ENCODE data around the gene NCL.

DNA sequence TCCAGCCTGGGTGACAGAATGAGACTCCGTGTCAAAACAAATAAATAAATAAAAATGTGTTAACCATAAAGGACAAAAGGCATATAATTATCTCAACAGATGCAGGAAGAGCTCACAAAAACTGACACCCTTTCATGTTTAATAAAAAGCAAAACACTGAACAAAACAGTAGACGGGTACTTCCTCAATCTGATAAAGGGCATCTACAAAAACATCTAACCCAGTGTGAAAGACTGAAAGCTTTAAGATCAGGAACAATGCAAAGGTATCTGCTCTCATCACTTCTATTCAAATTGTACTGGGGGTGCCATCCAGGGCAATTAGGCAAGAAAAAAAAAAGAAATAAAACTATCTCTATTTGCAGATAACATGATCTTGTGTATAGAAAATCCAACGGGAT lies 11.7 kb upstream of the NCL start:
- TF ChIP-seq, protein P1, sequence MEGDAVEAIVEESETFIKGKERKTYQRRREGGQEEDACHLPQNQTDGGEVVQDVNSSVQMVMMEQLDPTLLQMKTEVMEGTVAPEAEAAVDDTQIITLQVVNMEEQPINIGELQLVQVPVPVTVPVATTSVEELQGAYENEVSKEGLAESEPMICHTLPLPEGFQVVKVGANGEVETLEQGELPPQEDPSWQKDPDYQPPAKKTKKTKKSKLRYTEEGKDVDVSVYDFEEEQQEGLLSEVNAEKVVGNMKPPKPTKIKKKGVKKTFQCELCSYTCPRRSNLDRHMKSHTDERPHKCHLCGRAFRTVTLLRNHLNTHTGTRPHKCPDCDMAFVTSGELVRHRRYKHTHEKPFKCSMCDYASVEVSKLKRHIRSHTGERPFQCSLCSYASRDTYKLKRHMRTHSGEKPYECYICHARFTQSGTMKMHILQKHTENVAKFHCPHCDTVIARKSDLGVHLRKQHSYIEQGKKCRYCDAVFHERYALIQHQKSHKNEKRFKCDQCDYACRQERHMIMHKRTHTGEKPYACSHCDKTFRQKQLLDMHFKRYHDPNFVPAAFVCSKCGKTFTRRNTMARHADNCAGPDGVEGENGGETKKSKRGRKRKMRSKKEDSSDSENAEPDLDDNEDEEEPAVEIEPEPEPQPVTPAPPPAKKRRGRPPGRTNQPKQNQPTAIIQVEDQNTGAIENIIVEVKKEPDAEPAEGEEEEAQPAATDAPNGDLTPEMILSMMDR (IDR thresholded peaks at IDR 0.05): no peak
- TF ChIP-seq POLR2A (IDR thresholded peaks at IDR 0.05): no peak
